Measurements from ENCODE around the gene YAE1. TPM values are rescaled to one million over a fixed set of nuclear protein-coding genes. Genes with fewer than 3 reads are reported as not detected.

Gene YAE1
- total and polyA plus RNA-seq, 2 of the 13 experiments (the other 11 are each of a cell fraction or from before 2014, with no cell fraction given): 18.7 to 28.3 TPM

- no peak overlapping the region for H3K27ac ChIP-seq (ENCODE audit: extremely low read length, insufficient read depth, low read length)
- no peak for ATAC-seq
- H3K27me3 ChIP-seq (ENCODE audit: control insufficient read depth in 1 of 2, insufficient read depth in 2 of 2, low read length in 2 of 2): no peaks in the 10 kb centered on the region
- no peaks in the 10 kb centered on the region for H3K79me2 ChIP-seq (ENCODE audit: insufficient read depth, low read length)
- no peaks in the 10 kb centered on the region for H3K9me3 ChIP-seq (ENCODE audit: low read length)
- TF ChIP-seq ZSCAN21 (CRISPR knock-in tag; IDR thresholded peaks at IDR 0.05; ENCODE audit: borderline replicate concordance): no peak
- H3K36me3 ChIP-seq (replicated peaks in 1 of 2; ENCODE audit: control insufficient read depth in 1 of 2, insufficient read depth in 2 of 2, low read length in 2 of 2): no peaks in the 10 kb centered on the region
- H3K4me1 ChIP-seq (ENCODE audit: insufficient read depth, low read length): no peaks in the 10 kb centered on the region
- no peak overlapping the region for H2AFZ ChIP-seq (ENCODE audit: low read length)
- no peak for DNase-seq (ENCODE audit: low spot score)
- ChIA-PET CTCF (ENCODE audit: low intra/inter-chr PET ratio, low total read pairs) (no interaction called here), POLR2A (no interaction called here)
- no peaks in the 10 kb centered on the region for H4K20me1 ChIP-seq (ENCODE audit: insufficient read depth, low read length)
- no TSS peak for BruUV-seq (replicated peaks)
- H3K4me3 ChIP-seq (replicated peaks in 1 of 3; ENCODE audit: insufficient read depth in 1 of 3, low read depth in 2 of 3, low read length in 3 of 3): no peak overlapping the region
- intact Hi-C loops (cut with micrococcal nuclease; ENCODE audit: unreplicated experiment) (no loop called here), in situ Hi-C loops (cut with HindIII; ENCODE audit: extremely low pct_ligation_motif_present, low pct_unique_long_range_greater_than_20kb) (no loop called here)
- no peak overlapping the region for H3K4me2 ChIP-seq (ENCODE audit: low read depth, low read length)
- FAIRE-seq: no peak
- no peak overlapping the region for H3K9ac ChIP-seq (ENCODE audit: insufficient read depth, low read depth, low read length)
These were observed 39.5 kb upstream of the YAE1 start for GRCh38 chr7:39526666-39527065.

GRCh38 chr7:39527296-39527695, 38.9 kb upstream of the YAE1 start:
- DNase-seq (ENCODE audit: low spot score) (no peak), ATAC-seq (no peak), FAIRE-seq (no peak)
- WGBS (ENCODE audit: low lambda C conversion rate): 11% methylated on average over 2 of the region's 2 CpGs
- no peaks in the 10 kb centered on the region for H3K36me3 ChIP-seq (replicated peaks in 1 of 2; ENCODE audit: control insufficient read depth in 1 of 2, insufficient read depth in 2 of 2, low read length in 2 of 2)
- H3K79me2 ChIP-seq (ENCODE audit: insufficient read depth, low read length): no peaks in the 10 kb centered on the region
- H3K27ac ChIP-seq (ENCODE audit: extremely low read length, insufficient read depth, low read length): no peak overlapping the region
- no peak overlapping the region for H3K4me2 ChIP-seq (ENCODE audit: low read depth, low read length)
- no peak overlapping the region for H2AFZ ChIP-seq (ENCODE audit: low read length)
- BruUV-seq (replicated peaks): no TSS peak
- no peak overlapping the region for H3K4me3 ChIP-seq (replicated peaks in 1 of 3; ENCODE audit: insufficient read depth in 1 of 3, low read depth in 2 of 3, low read length in 3 of 3)
- no peaks in the 10 kb centered on the region for H4K20me1 ChIP-seq (ENCODE audit: insufficient read depth, low read length)
- 0 out of 2 replicates have a peak, but pooled peaks cover 6% of the 10 kb centered on the region for H3K4me1 ChIP-seq (ENCODE audit: insufficient read depth, low read length)
- POLR2A ChIA-PET: no interaction called here
- no peaks in the 10 kb centered on the region for H3K9me3 ChIP-seq (ENCODE audit: low read length)
- H3K9ac ChIP-seq (ENCODE audit: insufficient read depth, low read depth, low read length): no peak overlapping the region
- TF ChIP-seq DMTF1 (CRISPR knock-in tag; IDR thresholded peaks at IDR 0.05): no peak
- TF ChIP-seq PHF5A (CRISPR knock-in tag; IDR thresholded peaks at IDR 0.05; ENCODE audit: low read depth, unreplicated experiment): no peak
- H3K27me3 ChIP-seq (ENCODE audit: control insufficient read depth in 1 of 2, insufficient read depth in 2 of 2, low read length in 2 of 2): no peaks in the 10 kb centered on the region
- in situ Hi-C loops (cut with HindIII; ENCODE audit: extremely low pct_ligation_motif_present, low pct_unique_long_range_greater_than_20kb): no loop called here
- CTCF ChIA-PET (ENCODE audit: low intra/inter-chr PET ratio, low total read pairs): no interaction called here
- intact Hi-C loops (cut with micrococcal nuclease; ENCODE audit: unreplicated experiment): no loop called here

Data from HepG2 (cell line).